NCI-H510A treated with DMSO at 0.1 percent for 48 hours (cell line): ENCODE data around the gene KCNH8.

ENCODE experiments used
- DNase-seq: peaks from one replicate; lab custom pipeline; 2025; lab: John Stamatoyannopoulos, UW

The KCNH8 gene

GRCh38 chr3:19364148-19364547 is 215.8 kb downstream of the KCNH8 start:
- no peak for DNase-seq

- no peak for DNase-seq
These were observed 217.2 kb downstream of the KCNH8 start for GRCh38 chr3:19365471-19365870.

GRCh38 chr3:19384868-19385267 is 236.6 kb downstream of the KCNH8 start:
- DNase-seq, result no peak

GRCh38 chr3:19392150-19392549 is 243.8 kb downstream of the KCNH8 start:
- no peak for DNase-seq

GRCh38 chr3:19394946-19395345 is 246.6 kb downstream of the KCNH8 start:
- DNase-seq, result no peak

- DNase-seq, result no peak
These were observed 248.4 kb downstream of the KCNH8 start for GRCh38 chr3:19396726-19397125.

- DNase-seq, result no peak
These were observed 251.0 kb downstream of the KCNH8 start for GRCh38 chr3:19399356-19399755.

GRCh38 chr3:19399836-19400235 is 251.5 kb downstream of the KCNH8 start:
- DNase-seq, result no peak

GRCh38 chr3:19420159-19420558 is 271.8 kb downstream of the KCNH8 start:
- DNase-seq, result no peak

- DNase-seq, result no peak
These were observed 277.5 kb downstream of the KCNH8 start for GRCh38 chr3:19425825-19426224.

- DNase-seq, result no peak
These were observed 279.3 kb downstream of the KCNH8 start for GRCh38 chr3:19427422-19428149.

- no peak for DNase-seq
These were observed 280.4 kb downstream of the KCNH8 start for GRCh38 chr3:19428729-19429128.

GRCh38 chr3:19432669-19433068 is 284.4 kb downstream of the KCNH8 start:
- DNase-seq, result no peak

GRCh38 chr3:19436746-19437145 is 288.4 kb downstream of the KCNH8 start:
- DNase-seq, result no peak

GRCh38 chr3:19439944-19440343 is 291.6 kb downstream of the KCNH8 start:
- no peak for DNase-seq

- no peak for DNase-seq
These were observed 297.8 kb downstream of the KCNH8 start for GRCh38 chr3:19446138-19446537.

GRCh38 chr3:19446687-19447086 is 298.4 kb downstream of the KCNH8 start:
- no peak for DNase-seq

- DNase-seq, result no peak
These were observed 307.2 kb downstream of the KCNH8 start for GRCh38 chr3:19455546-19455945.

- DNase-seq, result no peak
These were observed 308.4 kb downstream of the KCNH8 start for GRCh38 chr3:19456738-19457137.

GRCh38 chr3:19457449-19457848 is 309.1 kb downstream of the KCNH8 start:
- DNase-seq, result no peak

GRCh38 chr3:19467761-19468160 is 319.5 kb downstream of the KCNH8 start:
- no peak for DNase-seq

- no peak for DNase-seq
These were observed 322.8 kb downstream of the KCNH8 start for GRCh38 chr3:19471138-19471537.

GRCh38 chr3:19473971-19474580 is 325.8 kb downstream of the KCNH8 start:
- DNase-seq, result no peak

GRCh38 chr3:19476281-19476680 is 328.0 kb downstream of the KCNH8 start:
- DNase-seq, result no peak
